ENCODE measurements around the gene MOSPD2. TPM values are rescaled to one million over a fixed set of nuclear protein-coding genes. Genes with fewer than 3 reads are reported as not detected.

MOSPD2 gene
- total and polyA plus RNA-seq, 2 of the 4 experiments (the other 2 are of a cell fraction): 14.1 to 22.2 TPM

DNA sequence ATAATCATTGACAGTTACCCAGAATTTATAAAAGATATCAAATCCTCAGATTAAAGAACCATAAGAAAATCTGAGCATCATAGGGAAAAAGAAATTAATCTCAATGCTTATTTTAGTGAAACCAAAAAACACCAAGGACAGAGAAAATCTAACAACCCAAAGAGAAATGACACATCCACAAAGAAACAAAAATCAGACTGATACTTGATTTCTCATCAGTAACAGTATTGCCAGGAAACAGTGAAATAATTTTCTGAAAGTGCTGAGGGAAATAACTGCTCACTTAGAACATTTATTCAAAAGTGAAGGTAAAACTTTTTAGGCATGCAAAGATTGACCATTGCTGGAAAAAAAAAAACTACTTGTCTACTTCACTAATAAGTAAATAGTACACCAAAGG, 10.6 kb downstream of the MOSPD2 start:
- BruUV-seq (replicated peaks): no TSS peak
- H3K79me1 ChIP-seq (ENCODE audit: low read depth in 1 of 2, low read length in 2 of 2): peaks cover 0 to 2% of the 10 kb centered on the region in 2 experiments; a peak in 2 of 4 replicates
- H3K18ac ChIP-seq (ENCODE audit: low read depth, low read length): no peak overlapping the region
- no peak overlapping the region for H2BK120ac ChIP-seq (ENCODE audit: low read depth, low read length)
- no peak overlapping the region for H3K9ac ChIP-seq (ENCODE audit: low read depth, low read length)
- ChIA-PET POLR2A (ENCODE audit: unreplicated experiment) (no interaction called here), CTCF (no interaction called here)
- H4K8ac ChIP-seq (ENCODE audit: low read depth in 2 of 2, low read length in 2 of 2): no peak overlapping the region
- DNase-seq: no peak
- H2AK9ac ChIP-seq (replicated peaks; ENCODE audit: low read depth, low read length, poor library complexity): no peak overlapping the region
- TF ChIP-seq CHD1 (IDR thresholded peaks at IDR 0.05; ENCODE audit: low read depth, low read length) (no peak), BHLHE40 (IDR thresholded peaks at IDR 0.05; ENCODE audit: low read depth, low read length) (no peak), MXI1 (IDR thresholded peaks at IDR 0.05; ENCODE audit: borderline replicate concordance, low read depth, low read length) (no peak), RAD21 (IDR thresholded peaks at IDR 0.05; ENCODE audit: low read length) (no peak), MAZ (IDR thresholded peaks at IDR 0.05; ENCODE audit: borderline replicate concordance, low read depth, low read length) (no peak)
- TF ChIP-seq, protein P1, sequence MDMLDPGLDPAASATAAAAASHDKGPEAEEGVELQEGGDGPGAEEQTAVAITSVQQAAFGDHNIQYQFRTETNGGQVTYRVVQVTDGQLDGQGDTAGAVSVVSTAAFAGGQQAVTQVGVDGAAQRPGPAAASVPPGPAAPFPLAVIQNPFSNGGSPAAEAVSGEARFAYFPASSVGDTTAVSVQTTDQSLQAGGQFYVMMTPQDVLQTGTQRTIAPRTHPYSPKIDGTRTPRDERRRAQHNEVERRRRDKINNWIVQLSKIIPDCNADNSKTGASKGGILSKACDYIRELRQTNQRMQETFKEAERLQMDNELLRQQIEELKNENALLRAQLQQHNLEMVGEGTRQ (IDR thresholded peaks at IDR 0.05; ENCODE audit: low read depth, low read length): no peak
- no peaks in the 10 kb centered on the region for H3K4me1 ChIP-seq (ENCODE audit: control insufficient read depth, insufficient read depth, low read length)
- H2BK20ac ChIP-seq (ENCODE audit: low read depth, low read length): no peak overlapping the region
- no peak overlapping the region for H3K4me2 ChIP-seq (ENCODE audit: low read depth, low read length)
- no peaks in the 10 kb centered on the region for H3K27me3 ChIP-seq (ENCODE audit: control insufficient read depth, insufficient read depth, low read length)
- H3K27ac ChIP-seq (ENCODE audit: insufficient read depth, low read length): no peak overlapping the region
- no peaks in the 10 kb centered on the region for H3K9me1 ChIP-seq (ENCODE audit: insufficient read depth, low read length)
- H3K4me3 ChIP-seq (ENCODE audit: insufficient read depth, low read depth, low read length): no peak overlapping the region
- no peaks in the 10 kb centered on the region for H3K9me3 ChIP-seq (ENCODE audit: control insufficient read depth, insufficient read depth, low read length)
- no peak overlapping the region for H2AK5ac ChIP-seq (ENCODE audit: low read depth, low read length)
- intact Hi-C loops (cut with micrococcal nuclease): no loop called here
- H2BK15ac ChIP-seq (ENCODE audit: low read depth, low read length): no peak overlapping the region
- H4K20me1 ChIP-seq (ENCODE audit: insufficient read depth, low read length): no peaks in the 10 kb centered on the region
- ATAC-seq (ENCODE audit: low read depth): no peak
- H2BK5ac ChIP-seq (ENCODE audit: low read depth, low read length, poor library complexity, severe bottlenecking): no peak overlapping the region
- H3K36me3 ChIP-seq (ENCODE audit: control insufficient read depth, insufficient read depth, low read length): no peaks in the 10 kb centered on the region; the same call in 1 of the 2 replicates
- no peak overlapping the region for H4K91ac ChIP-seq (ENCODE audit: insufficient read depth, low read depth, low read length)
- no peak overlapping the region for H3K56ac ChIP-seq (ENCODE audit: extremely low read depth, insufficient read depth, low read length)
- H3K4ac ChIP-seq (ENCODE audit: low read depth, low read length): no peak overlapping the region
- H4K5ac ChIP-seq (ENCODE audit: low read depth, low read length): no peak overlapping the region
- dilution Hi-C loops (cut with HindIII; ENCODE audit: low sequenced_read_pairs, unreplicated experiment): no loop called here
- H3K23ac ChIP-seq (ENCODE audit: low read depth, low read length): no peak overlapping the region
- H2AFZ ChIP-seq (replicated peaks; ENCODE audit: low read length, poor library complexity): no peak overlapping the region
- in situ Hi-C loops (cut with MboI; ENCODE audit: low sequenced_read_pairs): no loop called here
- no peak overlapping the region for H3K14ac ChIP-seq (replicated peaks; ENCODE audit: low read depth, low read length)
